ENCODE results near the gene CCDC191. TPM values are rescaled to one million over a fixed set of nuclear protein-coding genes. Genes with fewer than 3 reads are reported as not detected.

CCDC191 gene
- total RNA-seq, 1 donor from 2014 or later, result 1.6 TPM

DNA sequence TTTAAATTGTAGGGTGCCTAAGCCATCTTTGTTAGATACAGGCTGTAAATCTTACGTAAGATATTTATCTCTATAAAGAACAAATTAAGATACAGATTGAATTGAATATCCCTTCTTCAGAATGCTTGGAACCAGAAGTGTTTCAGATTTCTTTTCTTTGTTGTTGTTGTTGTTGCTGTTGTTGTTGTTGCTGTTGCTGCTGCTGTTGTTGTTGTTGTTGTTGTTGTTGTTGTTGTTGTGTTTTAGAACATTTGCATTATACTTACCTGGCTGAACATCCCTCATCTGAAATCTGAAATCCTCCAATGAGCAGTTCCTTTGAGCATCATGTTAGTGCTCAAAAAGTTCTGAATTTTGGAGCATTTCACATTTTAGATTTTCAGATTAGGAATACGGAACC lies 26.8 kb upstream of the CCDC191 start:
- no peaks in the 10 kb centered on the region for H3K27me3 ChIP-seq (ENCODE audit: control insufficient read depth, insufficient read depth, low read length)
- TF ChIP-seq, protein P1, sequence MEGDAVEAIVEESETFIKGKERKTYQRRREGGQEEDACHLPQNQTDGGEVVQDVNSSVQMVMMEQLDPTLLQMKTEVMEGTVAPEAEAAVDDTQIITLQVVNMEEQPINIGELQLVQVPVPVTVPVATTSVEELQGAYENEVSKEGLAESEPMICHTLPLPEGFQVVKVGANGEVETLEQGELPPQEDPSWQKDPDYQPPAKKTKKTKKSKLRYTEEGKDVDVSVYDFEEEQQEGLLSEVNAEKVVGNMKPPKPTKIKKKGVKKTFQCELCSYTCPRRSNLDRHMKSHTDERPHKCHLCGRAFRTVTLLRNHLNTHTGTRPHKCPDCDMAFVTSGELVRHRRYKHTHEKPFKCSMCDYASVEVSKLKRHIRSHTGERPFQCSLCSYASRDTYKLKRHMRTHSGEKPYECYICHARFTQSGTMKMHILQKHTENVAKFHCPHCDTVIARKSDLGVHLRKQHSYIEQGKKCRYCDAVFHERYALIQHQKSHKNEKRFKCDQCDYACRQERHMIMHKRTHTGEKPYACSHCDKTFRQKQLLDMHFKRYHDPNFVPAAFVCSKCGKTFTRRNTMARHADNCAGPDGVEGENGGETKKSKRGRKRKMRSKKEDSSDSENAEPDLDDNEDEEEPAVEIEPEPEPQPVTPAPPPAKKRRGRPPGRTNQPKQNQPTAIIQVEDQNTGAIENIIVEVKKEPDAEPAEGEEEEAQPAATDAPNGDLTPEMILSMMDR (IDR thresholded peaks at IDR 0.05; ENCODE audit: insufficient read depth, low read length, severe bottlenecking), result no peak
- peaks cover 10% of the 10 kb centered on the region for H3K36me3 ChIP-seq (ENCODE audit: control insufficient read depth, insufficient read depth, low read length)
- FAIRE-seq (no peak), DNase-seq (ENCODE audit: low read depth) (no peak)
- H3K4me3 ChIP-seq (ENCODE audit: low read depth, low read length), result no peak overlapping the region

DNA sequence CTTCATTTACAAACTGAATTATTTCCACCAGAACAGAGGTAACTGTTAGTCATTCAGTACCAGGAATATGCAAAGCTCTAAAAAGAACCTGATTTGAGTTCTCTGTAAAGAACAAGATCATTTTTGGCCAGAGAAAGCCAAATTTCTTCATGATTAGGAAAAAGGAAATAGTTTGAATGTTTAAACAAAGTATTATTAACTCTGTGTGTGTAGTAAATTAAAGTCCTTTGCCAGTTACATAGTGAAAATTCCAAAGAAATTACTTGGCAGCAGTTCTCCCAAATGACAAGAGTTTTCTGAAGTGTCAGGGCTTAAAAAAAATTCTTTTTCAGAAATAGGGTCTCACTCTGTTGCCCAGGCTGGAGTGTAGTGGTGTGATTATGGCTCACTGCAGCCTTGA lies 24.7 kb upstream of the CCDC191 start:
- FAIRE-seq, result no peak
- Histone ChIP-seq H3K36me3 (ENCODE audit: control insufficient read depth, insufficient read depth, low read length) (peaks cover 12% of the 10 kb centered on the region), H3K4me3 (ENCODE audit: low read depth, low read length) (no peak overlapping the region), H3K27me3 (ENCODE audit: control insufficient read depth, insufficient read depth, low read length) (no peaks in the 10 kb centered on the region)
- DNase-seq (ENCODE audit: low read depth), result no peak
- TF ChIP-seq, protein P1 (IDR thresholded peaks at IDR 0.05; ENCODE audit: insufficient read depth, low read length, severe bottlenecking), result no peak

DNA sequence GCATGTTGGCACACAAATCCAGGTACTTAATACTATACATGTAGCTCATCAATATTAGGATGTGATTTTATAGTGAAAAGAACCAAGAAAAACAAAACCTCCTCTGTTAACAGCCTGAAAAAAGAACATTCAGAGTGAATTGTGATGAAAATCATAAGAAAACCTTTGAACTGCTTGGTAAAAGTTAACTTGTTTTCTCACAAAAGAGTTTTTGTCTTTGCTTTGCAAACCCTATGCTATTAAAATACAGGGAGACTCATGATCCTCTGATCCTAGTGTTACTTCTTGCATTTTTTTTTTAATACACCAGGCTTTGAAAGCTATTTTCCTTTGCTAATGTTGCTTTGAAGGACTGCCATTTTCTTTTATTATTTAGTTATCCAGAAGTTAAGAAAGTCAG lies 23.9 kb upstream of the CCDC191 start:
- FAIRE-seq (no peak), DNase-seq (ENCODE audit: low read depth) (no peak)
- Histone ChIP-seq H3K4me3 (ENCODE audit: low read depth, low read length) (no peak overlapping the region), H3K36me3 (ENCODE audit: control insufficient read depth, insufficient read depth, low read length) (peaks cover 7% of the 10 kb centered on the region), H3K27me3 (ENCODE audit: control insufficient read depth, insufficient read depth, low read length) (no peaks in the 10 kb centered on the region)
- TF ChIP-seq, protein P1 (IDR thresholded peaks at IDR 0.05; ENCODE audit: insufficient read depth, low read length, severe bottlenecking), result no peak

DNA sequence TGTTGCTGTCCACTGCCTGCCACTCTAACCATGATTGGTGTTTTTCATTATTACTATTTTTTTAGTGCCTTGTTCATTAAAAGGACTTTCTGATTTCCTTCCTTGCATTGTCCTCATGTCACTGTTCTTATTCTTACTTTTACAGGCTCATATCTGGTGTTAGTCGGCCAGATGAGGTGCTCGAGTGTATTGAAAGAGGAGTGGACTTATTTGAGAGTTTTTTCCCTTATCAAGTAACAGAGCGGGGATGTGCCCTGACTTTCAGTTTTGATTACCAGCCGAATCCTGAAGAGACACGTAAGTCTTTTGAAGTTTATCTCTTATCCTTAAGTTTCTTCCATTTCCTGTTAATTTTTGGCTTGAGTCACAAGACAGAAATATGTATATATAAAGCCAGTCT lies 23.4 kb upstream of the CCDC191 start:
- Histone ChIP-seq H3K36me3 (ENCODE audit: control insufficient read depth, insufficient read depth, low read length) (peaks cover 7% of the 10 kb centered on the region), H3K4me3 (ENCODE audit: low read depth, low read length) (no peak overlapping the region), H3K27me3 (ENCODE audit: control insufficient read depth, insufficient read depth, low read length) (no peaks in the 10 kb centered on the region)
- TF ChIP-seq, protein P1 (IDR thresholded peaks at IDR 0.05; ENCODE audit: insufficient read depth, low read length, severe bottlenecking), result no peak
- FAIRE-seq (no peak), DNase-seq (ENCODE audit: low read depth) (no peak)

DNA sequence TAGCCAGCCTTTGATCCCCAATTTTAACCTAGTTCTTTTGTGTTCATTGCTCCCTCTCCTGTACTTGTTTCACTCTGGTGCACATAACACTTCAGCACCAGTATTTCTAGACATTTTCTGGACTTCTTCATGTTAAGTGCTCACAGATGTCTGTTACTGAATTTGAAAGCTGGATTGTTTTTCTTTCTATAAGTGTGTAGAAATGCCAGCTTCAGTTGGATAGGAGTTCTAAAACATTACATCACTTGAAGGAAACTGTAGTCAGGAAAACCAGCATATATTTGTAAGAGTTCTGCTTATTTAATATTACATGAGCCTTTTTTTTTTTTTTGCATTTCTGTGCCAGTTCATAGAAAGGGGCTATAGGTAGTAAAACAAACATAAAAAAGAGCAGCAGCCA lies 21.8 kb upstream of the CCDC191 start:
- no peak for FAIRE-seq
- TF ChIP-seq, protein P1 (IDR thresholded peaks at IDR 0.05; ENCODE audit: insufficient read depth, low read length, severe bottlenecking), result no peak
- Histone ChIP-seq H3K4me3 (ENCODE audit: low read depth, low read length) (no peak overlapping the region), H3K27me3 (ENCODE audit: control insufficient read depth, insufficient read depth, low read length) (no peaks in the 10 kb centered on the region), H3K36me3 (ENCODE audit: control insufficient read depth, insufficient read depth, low read length) (peaks cover 10% of the 10 kb centered on the region)
- DNase-seq (ENCODE audit: low read depth), result no peak

DNA sequence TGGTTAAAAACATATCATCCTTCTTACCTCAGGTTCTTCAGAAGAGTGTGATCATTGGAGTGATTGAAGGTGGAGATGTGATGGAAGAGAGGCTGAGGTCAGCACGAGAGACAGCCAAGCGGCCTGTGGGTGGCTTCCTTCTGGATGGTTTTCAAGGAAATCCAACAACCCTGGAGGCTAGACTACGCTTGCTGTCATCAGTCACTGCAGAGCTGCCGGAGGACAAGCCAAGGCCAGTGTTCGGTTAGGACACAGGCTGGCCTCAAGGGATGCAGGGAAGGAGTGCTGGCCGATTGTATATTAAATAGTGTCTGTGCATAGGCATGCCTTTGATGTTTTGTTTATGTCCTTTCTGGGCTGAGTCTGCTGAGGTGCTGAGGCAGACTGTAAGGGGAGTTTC lies 20.4 kb upstream of the CCDC191 start:
- TF ChIP-seq, protein P1 (IDR thresholded peaks at IDR 0.05; ENCODE audit: insufficient read depth, low read length, severe bottlenecking), result no peak
- no peak for FAIRE-seq

More for the DNA sequence above, 20.4 kb upstream of the CCDC191 start:
- Histone ChIP-seq H3K27me3 (ENCODE audit: control insufficient read depth, insufficient read depth, low read length) (no peaks in the 10 kb centered on the region), H3K36me3 (ENCODE audit: control insufficient read depth, insufficient read depth, low read length) (peaks cover 14% of the 10 kb centered on the region), H3K4me3 (ENCODE audit: low read depth, low read length) (no peak overlapping the region)
- DNase-seq (ENCODE audit: low read depth), result no peak
